IMR-90 (cell line): ENCODE data around the gene RGP1. TPM values are rescaled to one million over a fixed set of nuclear protein-coding genes. Genes with fewer than 3 reads are reported as not detected.

Source experiments
- microRNA-seq, 2 experiments: library from miRNA; stranded (forward) in 1 of 2; unstranded in 1 of 2; fragments of 10-50 nt in 1 of 2; fragments of <30 nt in 1 of 2; gene quantifications in 1 of 2; microRNA quantifications in 1 of 2; one replicate each; pipeline versions ENCODE3 to v1.1.0; 2013 to 2020; ENCODE audit not compliant: insufficient read depth in 1 of 2, insufficient read length in 1 of 2, unreplicated experiment in 1 of 2
- polyA plus RNA-seq, 3 experiments: library from polyadenylated mRNA; depleted of rRNA; stranded (reverse); fragments of >200 nt; gene quantifications; 2 replicates each; pipeline ENCODE4 v1.2.3, GENCODE V29; 2012; ENCODE audit warnings: low replicate concordance in 1 of 3
- small RNA-seq, 5 experiments: library from RNA; depleted of rRNA; stranded (forward); fragments of <200 nt; gene quantifications; one replicate each; pipeline ENCODE3, GENCODE V24; 2012
- total RNA-seq: library from RNA; depleted of rRNA; stranded (reverse); fragments of >200 nt; gene quantifications from 2 replicates; pipeline ENCODE4 v1.2.3, GENCODE V29; 2012; rRNA removed

RGP1 gene
- total and polyA plus RNA-seq, 2 of the 4 experiments (the other 2 are of a cell fraction): 10.2 to 14.3 TPM

Small RNAs within 50 kb of the gene (microRNA-seq; reads per million reads assigned to microRNA genes)
- gene MIR6852 (ENCODE audit: unreplicated experiment): 1.5 reads per million
- gene MIR6853 (ENCODE audit: insufficient read depth in 1 of 2, insufficient read length in 1 of 2, unreplicated experiment in 1 of 2): 0.73 to 4.1 reads per million in 2 experiments

Small RNAs within 50 kb of the gene (small RNA-seq; reads per million reads assigned to genes)
- 0 to 2.0 (median 0) reads per million in 5 experiments for gene MIR6853

Other genes starting within 250 kb of the RGP1 start
- gene TESK1, start 144.0 kb upstream of the RGP1 start, total RNA-seq: 3.1 and 3.4 TPM in 2 replicates
- gene TESK1, start 144.0 kb upstream of the RGP1 start, polyA plus RNA-seq (2012; rRNA removed): 21.0 and 22.9 TPM in 2 replicates
- 0.36 TPM in 1 of 2 replicates, not detected in the other for gene CD72, start 130.9 kb upstream of the RGP1 start, total RNA-seq
- 0.09 and 0.58 TPM in 2 replicates for gene CD72, start 130.9 kb upstream of the RGP1 start, polyA plus RNA-seq (2012; rRNA removed)
- not detected in 2 replicates for gene SIT1, start 98.4 kb upstream of the RGP1 start, total RNA-seq
- gene SIT1, start 98.4 kb upstream of the RGP1 start, polyA plus RNA-seq (2012; rRNA removed): not detected in 2 replicates
- 13,690 and 21,707 TPM in 2 replicates for gene RMRP, start 91.3 kb upstream of the RGP1 start, total RNA-seq
- gene RMRP, start 91.3 kb upstream of the RGP1 start, polyA plus RNA-seq (2012; rRNA removed): 39.7 and 88.0 TPM in 2 replicates
- 6.8 and 10.0 TPM in 2 replicates for gene CCDC107, start 91.0 kb upstream of the RGP1 start, total RNA-seq
- 21.1 and 24.4 TPM in 2 replicates for gene CCDC107, start 91.0 kb upstream of the RGP1 start, polyA plus RNA-seq (2012; rRNA removed)
- 0.56 and 2.5 TPM in 2 replicates for gene ARHGEF39, start 84.1 kb upstream of the RGP1 start, total RNA-seq
- 2.1 and 2.8 TPM in 2 replicates for gene ARHGEF39, start 84.1 kb upstream of the RGP1 start, polyA plus RNA-seq (2012; rRNA removed)
- 0.54 and 0.56 TPM in 2 replicates for gene CA9, start 75.4 kb upstream of the RGP1 start, total RNA-seq
- 3.7 and 3.9 TPM in 2 replicates for gene CA9, start 75.4 kb upstream of the RGP1 start, polyA plus RNA-seq (2012; rRNA removed)
- 960 and 1,994 TPM in 2 replicates for gene TPM2, start 59.4 kb upstream of the RGP1 start, total RNA-seq
- 2,500 and 2,548 TPM in 2 replicates for gene TPM2, start 59.4 kb upstream of the RGP1 start, polyA plus RNA-seq (2012; rRNA removed)
- gene TLN1, start 17.1 kb upstream of the RGP1 start, total RNA-seq: 337 and 346 TPM in 2 replicates
- gene TLN1, start 17.1 kb upstream of the RGP1 start, polyA plus RNA-seq (2012; rRNA removed): 224 and 228 TPM in 2 replicates
- 105 and 106 TPM in 2 replicates for gene CREB3, start 16.6 kb upstream of the RGP1 start, total RNA-seq
- 54.9 and 60.7 TPM in 2 replicates for gene CREB3, start 16.6 kb upstream of the RGP1 start, polyA plus RNA-seq (2012; rRNA removed)
- gene GBA2, start 59 bp upstream of the RGP1 start, total RNA-seq: 14.2 and 18.1 TPM in 2 replicates
- gene GBA2, start 59 bp upstream of the RGP1 start, polyA plus RNA-seq (2012; rRNA removed): 37.0 and 38.2 TPM in 2 replicates
- gene MSMP, start 5.0 kb downstream of the RGP1 start, total RNA-seq: not detected in 2 replicates
- not detected in 2 replicates for gene MSMP, start 5.0 kb downstream of the RGP1 start, polyA plus RNA-seq (2012; rRNA removed)
- gene NPR2, start 42.3 kb downstream of the RGP1 start, total RNA-seq: 5.2 and 6.4 TPM in 2 replicates
- gene NPR2, start 42.3 kb downstream of the RGP1 start, polyA plus RNA-seq (2012; rRNA removed): 29.9 and 35.7 TPM in 2 replicates
- 0.28 and 0.72 TPM in 2 replicates for gene SPAG8, start 63.0 kb downstream of the RGP1 start, total RNA-seq
- 0.62 and 0.84 TPM in 2 replicates for gene SPAG8, start 63.0 kb downstream of the RGP1 start, polyA plus RNA-seq (2012; rRNA removed)
- gene HINT2, start 65.8 kb downstream of the RGP1 start, total RNA-seq: 6.7 and 7.5 TPM in 2 replicates
- 17.4 and 20.6 TPM in 2 replicates for gene HINT2, start 65.8 kb downstream of the RGP1 start, polyA plus RNA-seq (2012; rRNA removed)
- gene FAM221B, start 79.4 kb downstream of the RGP1 start, total RNA-seq: not detected in 2 replicates
- not detected in 2 replicates for gene FAM221B, start 79.4 kb downstream of the RGP1 start, polyA plus RNA-seq (2012; rRNA removed)
- 0.56 and 0.72 TPM in 2 replicates for gene TMEM8B, start 79.9 kb downstream of the RGP1 start, total RNA-seq
- gene TMEM8B, start 79.9 kb downstream of the RGP1 start, polyA plus RNA-seq (2012; rRNA removed): 8.2 and 8.3 TPM in 2 replicates
- gene OR13J1, start 121.1 kb downstream of the RGP1 start, total RNA-seq: not detected in 2 replicates
- gene OR13J1, start 121.1 kb downstream of the RGP1 start, polyA plus RNA-seq (2012; rRNA removed): not detected in 2 replicates
- gene HRCT1, start 156.9 kb downstream of the RGP1 start, total RNA-seq: 1.1 and 1.7 TPM in 2 replicates
- 3.9 and 4.4 TPM in 2 replicates for gene HRCT1, start 156.9 kb downstream of the RGP1 start, polyA plus RNA-seq (2012; rRNA removed)
- 0.18 and 0.28 TPM in 2 replicates for gene SPAAR, start 160.2 kb downstream of the RGP1 start, total RNA-seq
- gene SPAAR, start 160.2 kb downstream of the RGP1 start, polyA plus RNA-seq (2012; rRNA removed): 0.24 and 0.32 TPM in 2 replicates
- gene OR2S2, start 208.9 kb downstream of the RGP1 start, total RNA-seq: 0.56 and 0.90 TPM in 2 replicates
- 0.20 and 0.46 TPM in 2 replicates for gene OR2S2, start 208.9 kb downstream of the RGP1 start, polyA plus RNA-seq (2012; rRNA removed)